DND-41 (cell line): Measurements from ENCODE around the gene ANKRD28.
"Not testable (repeated sequence)": the region's sequence is repeated elsewhere in the genome, so short reads cannot be mapped to it uniquely, and the experiment has no call there.

Source experiments
- ATAC-seq: fragments of 200-7000 bp; cut with Tn5 transposase; 3 replicates; pipeline ENCODE4 v1.9.1; 2021; ENCODE audit warnings: low read depth; ENCODE audit not compliant: insufficient read depth
- DNase-seq: peaks from one replicate; pipeline ENCODE4 v3.0.0-alpha.2; 2020
- H2AFZ ChIP-seq: 2 replicates; pipeline ENCODE4 v1.6.0; 2012; ENCODE audit warnings: low read depth, low read length
- H3K27ac ChIP-seq: 2 replicates; pipeline ENCODE4 v1.5.1; 2012; ENCODE audit warnings: low read length, inconsistent platforms
- H3K27me3 ChIP-seq: fragments of 200-600 bp; sonication (generic); 2 replicates; pipeline ENCODE4 v1.6.0; 2012; ENCODE audit warnings: low read length, mild to moderate bottlenecking, inconsistent platforms; ENCODE audit not compliant: insufficient read depth, poor library complexity
- H3K36me3 ChIP-seq: 2 replicates; pipeline ENCODE4 v1.5.1; 2012; ENCODE audit warnings: low read length, inconsistent platforms; ENCODE audit not compliant: insufficient read depth
- H3K4me1 ChIP-seq: 2 replicates; pipeline ENCODE4 v1.5.1; 2012; ENCODE audit warnings: mild to moderate bottlenecking, low read length; ENCODE audit not compliant: insufficient read depth
- H3K4me2 ChIP-seq: 2 replicates; pipeline ENCODE4 v1.6.0; 2012; ENCODE audit warnings: mild to moderate bottlenecking, moderate library complexity, low read length, inconsistent platforms; ENCODE audit not compliant: insufficient read depth
- H3K4me3 ChIP-seq, 2 experiments: fragments of 200-600 bp in 1 of 2; shearing (Covaris generic) in 1 of 2; 2 replicates each; pipeline ENCODE4 v1.5.1; 2012 to 2016; ENCODE audit warnings: inconsistent platforms in 2 of 2, low read length in 2 of 2, mild to moderate bottlenecking in 2 of 2, low read depth in 1 of 2, moderate library complexity in 1 of 2
- H3K79me2 ChIP-seq: 2 replicates; pipeline ENCODE4 v1.6.0; 2012; ENCODE audit warnings: low read length, inconsistent platforms; ENCODE audit not compliant: insufficient read depth
- H3K9ac ChIP-seq: 2 replicates; pipeline ENCODE4 v1.6.0; 2012; ENCODE audit warnings: low read depth, mild to moderate bottlenecking, inconsistent platforms, low read length, moderate library complexity
- H3K9me3 ChIP-seq: 2 replicates; pipeline ENCODE4 v1.5.1; 2012; ENCODE audit warnings: low read length, moderate library complexity, mild to moderate bottlenecking, inconsistent platforms; ENCODE audit not compliant: insufficient read depth, severe bottlenecking
- H4K20me1 ChIP-seq: 2 replicates; pipeline ENCODE4 v1.6.0; 2012; ENCODE audit warnings: low read length; ENCODE audit not compliant: insufficient read depth
- CTCF ChIP-seq: IDR thresholded peaks from 2 replicates; pipeline ENCODE4 v1.5.1; 2012; ENCODE audit warnings: borderline replicate concordance, low read length, moderate library complexity, mild to moderate bottlenecking; ENCODE audit not compliant: poor library complexity, severe bottlenecking; ENCODE audit errors: extremely low read depth
- EZH2 ChIP-seq: IDR thresholded peaks from 3 replicates; pipeline ENCODE4 v1.6.1; 2012; ENCODE audit warnings: borderline replicate concordance, low read depth, mild to moderate bottlenecking, moderate library complexity, low read length, inconsistent platforms; ENCODE audit not compliant: severe bottlenecking

Gene ANKRD28

GRCh38 chr3:15778332-15778858 is 19.4 kb downstream of the ANKRD28 start:
- TF ChIP-seq CTCF (no peak), EZH2 (no peak)
- H3K4me1 ChIP-seq = peaks cover 23% of the 10 kb centered on the region
- H3K4me3 ChIP-seq = no peak overlapping the region
- peaks cover 81% of the 10 kb centered on the region for H3K36me3 ChIP-seq
- ATAC-seq (no peak; the same call in 2 of the 3 replicates), DNase-seq (no peak)
- H3K79me2 ChIP-seq = peaks cover 100% of the 10 kb centered on the region
- peaks cover 75% of the 10 kb centered on the region for H4K20me1 ChIP-seq
- H2AFZ ChIP-seq = no peak overlapping the region
- H3K27ac ChIP-seq = no peak overlapping the region
- H3K4me2 ChIP-seq = no peak overlapping the region
- no peak overlapping the region for H3K9ac ChIP-seq
- H3K27me3 ChIP-seq = no peaks in the 10 kb centered on the region
- H3K9me3 ChIP-seq = no peaks in the 10 kb centered on the region

GRCh38 chr3:15774931-15775560 is 22.7 kb downstream of the ANKRD28 start:
- peaks cover 66% of the 10 kb centered on the region for H4K20me1 ChIP-seq
- H3K27me3 ChIP-seq, H3K9ac ChIP-seq, H3K4me3 ChIP-seq, H3K4me2 ChIP-seq, H3K9me3 ChIP-seq, H2AFZ ChIP-seq, DNase-seq, ATAC-seq: not testable (repeated sequence)
- peaks cover 99% of the 10 kb centered on the region for H3K79me2 ChIP-seq
- peak overlapping the region; percentile 4; the same call in 1 of the 2 replicates for H3K27ac ChIP-seq
- peaks cover 72% of the 10 kb centered on the region for H3K36me3 ChIP-seq
- peaks cover 14% of the 10 kb centered on the region for H3K4me1 ChIP-seq

GRCh38 chr3:15771444-15771843 is 26.3 kb downstream of the ANKRD28 start:
- Histone ChIP-seq H3K27me3 (no peaks in the 10 kb centered on the region), H4K20me1 (peaks cover 56% of the 10 kb centered on the region), H3K4me1 (no peaks in the 10 kb centered on the region; the same call in 1 of the 2 replicates), H3K9me3 (no peaks in the 10 kb centered on the region), H3K79me2 (peaks cover 99% of the 10 kb centered on the region), H3K9ac (no peak overlapping the region), H3K4me3 (no peak overlapping the region), H2AFZ (no peak overlapping the region), H3K27ac (no peak overlapping the region), H3K36me3 (peaks cover 70% of the 10 kb centered on the region), H3K4me2 (no peak overlapping the region)
- ATAC-seq (no peak), DNase-seq (no peak)
- no peak for TF ChIP-seq CTCF
- no peak for TF ChIP-seq EZH2

GRCh38 chr3:15769256-15769915 is 28.4 kb downstream of the ANKRD28 start:
- H3K4me2 ChIP-seq = no peak overlapping the region
- H3K27me3 ChIP-seq = no peaks in the 10 kb centered on the region
- no peak overlapping the region for H2AFZ ChIP-seq
- no peak for TF ChIP-seq CTCF
- no peak for TF ChIP-seq EZH2
- no peak overlapping the region for H3K27ac ChIP-seq
- ATAC-seq (no peak), DNase-seq (no peak)
- H3K4me3 ChIP-seq = no peak overlapping the region
- H4K20me1 ChIP-seq = peaks cover 45% of the 10 kb centered on the region
- H3K4me1 ChIP-seq = no peaks in the 10 kb centered on the region; the same call in 1 of the 2 replicates
- no peaks in the 10 kb centered on the region for H3K9me3 ChIP-seq
- no peak overlapping the region for H3K9ac ChIP-seq
- peaks cover 75% of the 10 kb centered on the region for H3K36me3 ChIP-seq
- H3K79me2 ChIP-seq = peaks cover 99% of the 10 kb centered on the region
